ENCODE results near the gene C3orf52. TPM values are rescaled to one million over a fixed set of nuclear protein-coding genes. Genes with fewer than 3 reads are reported as not detected.

The C3orf52 gene
- total RNA-seq, 2 experiments from 2014 or later = 2.0 to 3.3 TPM

DNA sequence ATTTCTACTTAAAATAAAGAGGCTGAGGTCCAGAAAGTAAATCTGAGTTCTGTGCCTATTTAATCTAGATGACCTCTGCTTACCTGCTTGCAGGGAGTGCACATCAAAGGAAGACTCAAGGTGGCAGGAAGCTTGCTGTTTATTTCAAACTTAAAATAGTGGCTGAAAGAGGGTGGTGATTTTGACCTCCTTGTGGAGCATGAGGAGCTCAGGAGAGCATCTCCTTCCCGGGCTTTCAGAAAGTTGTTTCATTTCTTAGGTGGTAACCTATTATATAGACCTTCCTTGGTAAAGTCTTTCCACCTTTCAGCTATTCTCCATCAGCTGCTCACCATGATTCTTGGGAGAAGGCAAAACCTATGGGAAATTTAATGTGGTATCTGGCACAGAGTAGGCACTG lies 46.4 kb downstream of the C3orf52 start:
- no peaks in the 10 kb centered on the region for H3K9me3 Mint-ChIP-seq
- TF ChIP-seq, protein P1, sequence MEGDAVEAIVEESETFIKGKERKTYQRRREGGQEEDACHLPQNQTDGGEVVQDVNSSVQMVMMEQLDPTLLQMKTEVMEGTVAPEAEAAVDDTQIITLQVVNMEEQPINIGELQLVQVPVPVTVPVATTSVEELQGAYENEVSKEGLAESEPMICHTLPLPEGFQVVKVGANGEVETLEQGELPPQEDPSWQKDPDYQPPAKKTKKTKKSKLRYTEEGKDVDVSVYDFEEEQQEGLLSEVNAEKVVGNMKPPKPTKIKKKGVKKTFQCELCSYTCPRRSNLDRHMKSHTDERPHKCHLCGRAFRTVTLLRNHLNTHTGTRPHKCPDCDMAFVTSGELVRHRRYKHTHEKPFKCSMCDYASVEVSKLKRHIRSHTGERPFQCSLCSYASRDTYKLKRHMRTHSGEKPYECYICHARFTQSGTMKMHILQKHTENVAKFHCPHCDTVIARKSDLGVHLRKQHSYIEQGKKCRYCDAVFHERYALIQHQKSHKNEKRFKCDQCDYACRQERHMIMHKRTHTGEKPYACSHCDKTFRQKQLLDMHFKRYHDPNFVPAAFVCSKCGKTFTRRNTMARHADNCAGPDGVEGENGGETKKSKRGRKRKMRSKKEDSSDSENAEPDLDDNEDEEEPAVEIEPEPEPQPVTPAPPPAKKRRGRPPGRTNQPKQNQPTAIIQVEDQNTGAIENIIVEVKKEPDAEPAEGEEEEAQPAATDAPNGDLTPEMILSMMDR (IDR thresholded peaks at IDR 0.05) = no peak
- H3K36me3 Mint-ChIP-seq (ENCODE audit: low read depth) = peaks cover 3% of the 10 kb centered on the region
- ChIA-PET CTCF (interaction anchor here (0.7 to 2.5 kb wide), 6 partner anchors 14 to 201 kb away, joined by 3 to 9 read pairs (median 5); partner anchors contain the start of gene CD200), POLR2A (interaction anchor here (0.7 to 0.9 kb wide), 2 partner anchors 132 to 169 kb away, joined by 4 read pairs; no protein-coding TSS in a partner anchor)
- ATAC-seq (no peak), DNase-seq (no peak)
- intact Hi-C loops (cut with micrococcal nuclease) = loop anchor here (10.0 kb wide), 1 partner anchor 162 kb away; the partner anchor contains the start of gene SLC9C1
- H3K27me3 Mint-ChIP-seq = no peaks in the 10 kb centered on the region
- peak overlapping the region; percentile 96 for H3K27ac Mint-ChIP-seq
- peak overlapping the region; percentile 88 for H3K4me3 Mint-ChIP-seq
- H3K4me1 Mint-ChIP-seq (ENCODE audit: low read depth) = peaks cover 84% of the 10 kb centered on the region

DNA sequence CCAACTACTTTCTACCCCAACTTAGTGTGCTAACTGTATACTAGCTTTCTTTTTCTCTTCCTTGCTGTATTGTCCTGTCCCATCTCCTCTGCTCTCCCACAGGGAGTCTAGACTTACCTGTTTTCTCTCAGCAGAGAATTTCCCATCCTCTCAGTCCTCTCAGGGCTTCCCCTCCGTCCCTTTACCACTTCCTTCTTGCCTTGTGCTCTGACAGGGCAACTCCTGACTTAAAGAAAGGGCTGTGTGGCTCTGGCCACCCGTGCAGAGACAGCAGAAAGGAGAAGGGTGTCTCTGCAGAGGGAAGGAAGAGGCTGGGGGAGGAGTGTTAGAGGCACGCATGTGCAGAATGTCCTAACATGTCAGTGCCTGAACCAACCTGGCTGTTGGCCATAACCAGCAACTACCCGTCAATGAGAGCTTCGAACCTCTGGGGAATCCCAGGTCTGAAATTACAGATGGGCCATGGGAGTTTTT lies 46.8 kb downstream of the C3orf52 start, which contains the start of gene GCSAM:
Gene GCSAM, minus strand, starts transcription at position 274 of the 474 bp plus-strand sequence. Its CDS starts 128 bp downstream, at position 146.
- Mint-ChIP-seq H3K4me3 (peak within 1 kb of the TSS; percentile 88), H3K27me3 (no peaks in the 10 kb centered on the region), H3K9me3 (no peaks in the 10 kb centered on the region), H3K36me3 (ENCODE audit: low read depth) (peaks cover 1% of the 10 kb centered on the region), H3K27ac (peak within 1 kb of the TSS; percentile 96), H3K4me1 (ENCODE audit: low read depth) (peaks cover 80% of the 10 kb centered on the region)
- ATAC-seq = peak; percentile 83
- CTCF ChIA-PET = interaction anchor here (0.7 to 2.5 kb wide), 7 partner anchors 14 to 201 kb away, joined by 3 to 9 read pairs (median 4); partner anchors contain the start of gene CD200
- POLR2A ChIA-PET = interaction anchor here (0.7 to 0.9 kb wide), 2 partner anchors 132 to 168 kb away, joined by 4 read pairs; no protein-coding TSS in a partner anchor
- intact Hi-C loops (cut with micrococcal nuclease) = loop anchor here (10.0 kb wide), 1 partner anchor 162 kb away; the partner anchor contains the start of gene SLC9C1
- DNase-seq = peak; percentile 83
- TF ChIP-seq, protein P1 (IDR thresholded peaks at IDR 0.05) = no peak

DNA sequence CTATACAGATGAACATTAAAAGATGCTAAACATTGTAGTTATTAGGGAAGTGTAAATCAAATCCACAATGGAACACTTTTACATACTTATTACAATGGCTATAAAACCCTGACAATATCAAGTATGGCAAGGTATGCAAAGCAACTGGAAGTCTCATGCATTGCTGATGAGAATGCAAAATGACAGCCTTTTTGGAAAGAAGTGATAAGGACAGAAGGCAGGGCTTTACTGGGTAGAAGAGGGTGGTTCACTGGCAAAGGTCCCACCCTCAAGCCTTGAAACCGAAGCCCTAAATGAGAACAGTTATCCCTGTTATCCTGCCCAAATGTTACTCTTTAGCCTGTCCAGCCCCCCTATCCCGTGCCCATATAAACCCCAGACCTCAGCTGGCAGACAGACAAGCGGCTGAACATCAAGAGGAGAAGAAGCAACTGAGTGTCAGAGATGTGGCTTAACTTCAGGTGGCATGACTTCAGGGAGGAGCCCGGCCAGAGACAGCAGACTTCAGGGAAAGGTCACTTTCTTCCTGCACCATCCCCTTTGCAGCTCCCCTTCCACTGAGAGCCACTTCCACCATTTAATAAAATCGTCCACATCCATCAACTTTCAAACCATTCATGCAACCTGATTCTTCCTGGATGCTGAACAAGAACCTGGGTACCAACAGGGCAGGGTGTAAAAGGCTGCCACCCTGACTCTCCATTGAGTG lies 47.6 kb downstream of the C3orf52 start:
- H3K9me3 Mint-ChIP-seq = no peaks in the 10 kb centered on the region
- peak overlapping the region; percentile 96 for H3K27ac Mint-ChIP-seq
- H3K4me1 Mint-ChIP-seq (ENCODE audit: low read depth) = peaks cover 72% of the 10 kb centered on the region
- peak overlapping the region; percentile 88 for H3K4me3 Mint-ChIP-seq
- CTCF ChIA-PET = interaction anchor here (1.4 to 2.5 kb wide), 4 partner anchors 15 to 200 kb away, joined by 3 to 9 read pairs (median 5); partner anchors contain the start of gene CD200
- H3K36me3 Mint-ChIP-seq (ENCODE audit: low read depth) = peaks cover 1% of the 10 kb centered on the region
- DNase-seq (no peak), ATAC-seq (no peak)
- H3K27me3 Mint-ChIP-seq = no peaks in the 10 kb centered on the region
- intact Hi-C loops (cut with micrococcal nuclease) = loop anchor here (10.0 kb wide), 1 partner anchor 161 kb away; the partner anchor contains the start of gene SLC9C1
- TF ChIP-seq, protein P1 (IDR thresholded peaks at IDR 0.05) = no peak
- POLR2A ChIA-PET = no interaction called here

DNA sequence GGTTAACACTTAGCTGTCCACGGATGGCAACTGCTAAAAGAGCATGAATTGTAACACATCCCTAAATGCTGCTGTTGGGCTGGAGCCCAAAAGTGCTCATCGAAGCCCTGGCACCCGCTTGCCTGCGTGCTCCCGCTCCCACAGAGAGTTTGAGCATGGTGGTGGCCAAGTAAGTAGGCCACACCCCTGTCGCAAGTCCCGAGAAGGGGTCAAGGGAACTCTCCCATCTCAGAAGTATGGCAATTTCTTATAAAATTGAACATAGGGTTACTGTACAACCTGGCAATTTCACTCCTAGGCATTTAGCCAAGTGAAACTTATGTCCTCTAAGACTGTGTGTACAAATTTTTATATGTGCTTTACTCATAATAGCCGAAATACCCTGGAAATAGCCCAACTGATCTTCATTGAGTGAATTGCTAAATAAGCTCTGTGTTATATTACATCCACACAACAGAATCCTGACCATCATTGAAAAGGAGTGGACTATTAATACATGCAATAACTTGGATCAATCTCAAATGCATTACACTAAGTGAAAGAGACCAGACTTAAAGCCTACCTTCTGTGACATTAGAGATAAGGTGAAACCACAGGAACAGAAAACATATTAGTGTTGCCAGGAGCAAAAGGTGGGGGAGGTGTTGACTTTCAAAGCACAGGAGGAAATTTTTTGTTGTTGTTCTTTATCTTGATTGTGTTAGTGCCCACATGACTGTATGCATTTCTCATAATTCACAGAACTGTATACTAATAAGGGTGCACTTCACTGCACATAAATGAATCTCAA lies 48.3 kb downstream of the C3orf52 start:
- CTCF ChIA-PET = interaction anchor here (1.5 to 5.5 kb wide), 4 partner anchors 23 to 199 kb away, joined by 3 to 39 read pairs (median 8); partner anchors contain the start of gene CD200
- intact Hi-C loops (cut with micrococcal nuclease) = loop anchor here (5.0 to 10.0 kb wide), 2 partner anchors 160 to 383 kb away; partner anchors contain the start of gene SLC9C1
- Mint-ChIP-seq H3K36me3 (ENCODE audit: low read depth) (peaks cover 1% of the 10 kb centered on the region), H3K9me3 (no peaks in the 10 kb centered on the region), H3K4me1 (ENCODE audit: low read depth) (peaks cover 65% of the 10 kb centered on the region), H3K27ac (peak overlapping the region; percentile 96), H3K27me3 (no peaks in the 10 kb centered on the region), H3K4me3 (no peak overlapping the region)
- TF ChIP-seq, protein P1 (IDR thresholded peaks at IDR 0.05) = no peak
- POLR2A ChIA-PET = no interaction called here
- peak; percentile 31 for DNase-seq
- peak; percentile 21 for ATAC-seq
